ENCODE data around the gene MORC2.

Gene MORC2

DNA sequence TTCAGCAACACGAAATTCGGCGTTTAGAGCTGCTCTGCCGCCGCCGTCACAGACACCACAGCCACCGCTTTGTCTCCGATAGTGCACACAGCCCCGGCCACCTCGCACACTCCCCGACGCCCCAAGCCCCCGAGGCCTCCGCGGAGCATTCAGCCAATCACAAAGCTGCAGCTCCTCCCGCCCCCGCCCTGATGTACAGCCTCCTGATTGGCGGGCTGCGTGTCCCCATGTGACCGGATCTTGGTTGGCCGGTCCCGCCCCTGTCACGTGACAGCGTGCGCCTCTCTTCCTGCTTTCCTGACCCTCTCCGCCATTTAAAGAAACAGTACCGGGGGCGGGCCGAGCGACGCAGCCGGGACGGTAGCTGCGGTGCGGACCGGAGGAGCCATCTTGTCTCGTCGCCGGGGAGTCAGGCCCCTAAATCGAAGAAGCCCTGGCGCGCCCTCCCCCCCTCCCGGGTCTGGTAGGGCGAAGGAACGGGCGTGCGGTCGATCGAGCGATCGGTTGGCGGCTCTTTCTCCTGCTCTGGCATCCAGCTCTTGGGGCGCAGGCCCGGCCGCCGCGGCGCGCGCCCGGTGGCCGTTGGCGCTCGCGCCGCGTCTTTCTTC, 454 bp upstream of the MORC2 start, which contains the start of gene TUG1 (continued):
- TF ChIP-seq ZNF664 (tag by site-specific recombination; IDR thresholded peaks at IDR 0.05) (no peak), SP2 (tag by site-specific recombination; IDR thresholded peaks at IDR 0.05) (peak; percentile 97), ZNF529 (tag by site-specific recombination; IDR thresholded peaks at IDR 0.05; ENCODE audit: insufficient replicate concordance) (no peak), ZNF335 (tag by site-specific recombination; conservative IDR thresholded peaks at IDR 0.05) (peak; percentile 69), TCF7L2 (IDR thresholded peaks at IDR 0.05; ENCODE audit: borderline replicate concordance, low read depth, low read length) (no peak), ZNF473 (tag by site-specific recombination; IDR thresholded peaks at IDR 0.05) (no peak), ZBTB8A (tag by site-specific recombination; IDR thresholded peaks at IDR 0.05) (no peak), ZNF16 (tag by site-specific recombination; IDR thresholded peaks at IDR 0.05; ENCODE audit: low read depth) (no peak), SALL2 (tag by site-specific recombination; IDR thresholded peaks at IDR 0.05; ENCODE audit: borderline replicate concordance) (no peak), ZBTB7A (tag by site-specific recombination; IDR thresholded peaks at IDR 0.05; ENCODE audit: low read depth) (no peak), ZNF366 (tag by site-specific recombination; conservative IDR thresholded peaks at IDR 0.05) (peak; percentile 58), KLF9 (tag by site-specific recombination; IDR thresholded peaks at IDR 0.05; ENCODE audit: low read depth) (peak; percentile 75), ZNF658 (tag by site-specific recombination; IDR thresholded peaks at IDR 0.05) (no peak), ZNF654 (tag by site-specific recombination; IDR thresholded peaks at IDR 0.05; ENCODE audit: low read depth) (no peak), ZBTB48 (tag by site-specific recombination; IDR thresholded peaks at IDR 0.05) (no peak), ZNF24 (tag by site-specific recombination; IDR thresholded peaks at IDR 0.05) (0 out of 2 replicates have a peak, but pooled peaks have one; percentile 48), ZNF560 (tag by site-specific recombination; IDR thresholded peaks at IDR 0.05; ENCODE audit: borderline replicate concordance) (no peak), ZNF571 (tag by site-specific recombination; IDR thresholded peaks at IDR 0.05) (no peak), ZNF132 (tag by site-specific recombination; IDR thresholded peaks at IDR 0.05; ENCODE audit: borderline replicate concordance) (no peak), ZNF555 (tag by site-specific recombination; conservative IDR thresholded peaks at IDR 0.05) (no peak), ZNF155 (tag by site-specific recombination; IDR thresholded peaks at IDR 0.05) (no peak), ZNF707 (tag by site-specific recombination; IDR thresholded peaks at IDR 0.05) (no peak)
- TF ChIP-seq, protein P1, sequence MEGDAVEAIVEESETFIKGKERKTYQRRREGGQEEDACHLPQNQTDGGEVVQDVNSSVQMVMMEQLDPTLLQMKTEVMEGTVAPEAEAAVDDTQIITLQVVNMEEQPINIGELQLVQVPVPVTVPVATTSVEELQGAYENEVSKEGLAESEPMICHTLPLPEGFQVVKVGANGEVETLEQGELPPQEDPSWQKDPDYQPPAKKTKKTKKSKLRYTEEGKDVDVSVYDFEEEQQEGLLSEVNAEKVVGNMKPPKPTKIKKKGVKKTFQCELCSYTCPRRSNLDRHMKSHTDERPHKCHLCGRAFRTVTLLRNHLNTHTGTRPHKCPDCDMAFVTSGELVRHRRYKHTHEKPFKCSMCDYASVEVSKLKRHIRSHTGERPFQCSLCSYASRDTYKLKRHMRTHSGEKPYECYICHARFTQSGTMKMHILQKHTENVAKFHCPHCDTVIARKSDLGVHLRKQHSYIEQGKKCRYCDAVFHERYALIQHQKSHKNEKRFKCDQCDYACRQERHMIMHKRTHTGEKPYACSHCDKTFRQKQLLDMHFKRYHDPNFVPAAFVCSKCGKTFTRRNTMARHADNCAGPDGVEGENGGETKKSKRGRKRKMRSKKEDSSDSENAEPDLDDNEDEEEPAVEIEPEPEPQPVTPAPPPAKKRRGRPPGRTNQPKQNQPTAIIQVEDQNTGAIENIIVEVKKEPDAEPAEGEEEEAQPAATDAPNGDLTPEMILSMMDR (tag by site-specific recombination; IDR thresholded peaks at IDR 0.05): no peak
- TF ChIP-seq, protein P2, sequence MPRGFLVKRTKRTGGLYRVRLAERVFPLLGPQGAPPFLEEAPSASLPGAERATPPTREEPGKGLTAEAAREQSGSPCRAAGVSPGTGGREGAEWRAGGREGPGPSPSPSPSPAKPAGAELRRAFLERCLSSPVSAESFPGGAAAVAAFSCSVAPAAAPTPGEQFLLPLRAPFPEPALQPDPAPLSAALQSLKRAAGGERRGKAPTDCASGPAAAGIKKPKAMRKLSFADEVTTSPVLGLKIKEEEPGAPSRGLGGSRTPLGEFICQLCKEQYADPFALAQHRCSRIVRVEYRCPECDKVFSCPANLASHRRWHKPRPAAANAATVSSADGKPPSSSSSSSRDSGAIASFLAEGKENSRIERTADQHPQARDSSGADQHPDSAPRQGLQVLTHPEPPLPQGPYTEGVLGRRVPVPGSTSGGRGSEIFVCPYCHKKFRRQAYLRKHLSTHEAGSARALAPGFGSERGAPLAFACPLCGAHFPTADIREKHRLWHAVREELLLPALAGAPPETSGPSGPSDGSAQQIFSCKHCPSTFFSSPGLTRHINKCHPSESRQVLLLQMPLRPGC (tag by site-specific recombination; IDR thresholded peaks at IDR 0.05): peak; percentile 10; the same call in 1 of the 2 replicates
- TF ChIP-seq, protein P3, sequence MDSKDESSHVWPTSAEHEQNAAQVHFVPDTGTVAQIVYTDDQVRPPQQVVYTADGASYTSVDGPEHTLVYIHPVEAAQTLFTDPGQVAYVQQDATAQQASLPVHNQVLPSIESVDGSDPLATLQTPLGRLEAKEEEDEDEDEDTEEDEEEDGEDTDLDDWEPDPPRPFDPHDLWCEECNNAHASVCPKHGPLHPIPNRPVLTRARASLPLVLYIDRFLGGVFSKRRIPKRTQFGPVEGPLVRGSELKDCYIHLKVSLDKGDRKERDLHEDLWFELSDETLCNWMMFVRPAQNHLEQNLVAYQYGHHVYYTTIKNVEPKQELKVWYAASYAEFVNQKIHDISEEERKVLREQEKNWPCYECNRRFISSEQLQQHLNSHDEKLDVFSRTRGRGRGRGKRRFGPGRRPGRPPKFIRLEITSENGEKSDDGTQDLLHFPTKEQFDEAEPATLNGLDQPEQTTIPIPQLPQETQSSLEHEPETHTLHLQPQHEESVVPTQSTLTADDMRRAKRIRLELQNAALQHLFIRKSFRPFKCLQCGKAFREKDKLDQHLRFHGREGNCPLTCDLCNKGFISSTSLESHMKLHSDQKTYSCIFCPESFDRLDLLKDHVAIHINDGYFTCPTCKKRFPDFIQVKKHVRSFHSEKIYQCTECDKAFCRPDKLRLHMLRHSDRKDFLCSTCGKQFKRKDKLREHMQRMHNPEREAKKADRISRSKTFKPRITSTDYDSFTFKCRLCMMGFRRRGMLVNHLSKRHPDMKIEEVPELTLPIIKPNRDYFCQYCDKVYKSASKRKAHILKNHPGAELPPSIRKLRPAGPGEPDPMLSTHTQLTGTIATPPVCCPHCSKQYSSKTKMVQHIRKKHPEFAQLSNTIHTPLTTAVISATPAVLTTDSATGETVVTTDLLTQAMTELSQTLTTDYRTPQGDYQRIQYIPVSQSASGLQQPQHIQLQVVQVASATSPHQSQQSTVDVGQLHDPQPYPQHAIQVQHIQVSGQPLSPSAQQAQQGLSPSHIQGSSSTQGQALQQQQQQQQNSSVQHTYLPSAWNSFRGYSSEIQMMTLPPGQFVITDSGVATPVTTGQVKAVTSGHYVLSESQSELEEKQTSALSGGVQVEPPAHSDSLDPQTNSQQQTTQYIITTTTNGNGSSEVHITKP (tag by site-specific recombination; IDR thresholded peaks at IDR 0.05): no peak
- TF ChIP-seq, protein P4, sequence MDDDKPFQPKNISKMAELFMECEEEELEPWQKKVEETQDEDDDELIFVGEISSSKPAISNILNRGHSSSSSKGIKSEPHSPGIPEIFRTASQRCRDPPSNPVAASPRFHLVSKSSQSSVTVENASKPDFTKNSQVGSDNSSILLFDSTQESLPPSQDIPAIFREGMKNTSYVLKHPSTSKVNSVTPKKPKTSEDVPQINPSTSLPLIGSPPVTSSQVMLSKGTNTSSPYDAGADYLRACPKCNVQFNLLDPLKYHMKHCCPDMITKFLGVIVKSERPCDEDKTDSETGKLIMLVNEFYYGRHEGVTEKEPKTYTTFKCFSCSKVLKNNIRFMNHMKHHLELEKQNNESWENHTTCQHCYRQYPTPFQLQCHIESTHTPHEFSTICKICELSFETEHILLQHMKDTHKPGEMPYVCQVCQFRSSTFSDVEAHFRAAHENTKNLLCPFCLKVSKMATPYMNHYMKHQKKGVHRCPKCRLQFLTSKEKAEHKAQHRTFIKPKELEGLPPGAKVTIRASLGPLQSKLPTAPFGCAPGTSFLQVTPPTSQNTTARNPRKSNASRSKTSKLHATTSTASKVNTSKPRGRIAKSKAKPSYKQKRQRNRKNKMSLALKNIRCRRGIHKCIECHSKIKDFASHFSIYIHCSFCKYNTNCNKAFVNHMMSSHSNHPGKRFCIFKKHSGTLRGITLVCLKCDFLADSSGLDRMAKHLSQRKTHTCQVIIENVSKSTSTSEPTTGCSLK (tag by site-specific recombination; IDR thresholded peaks at IDR 0.05): no peak
- TF ChIP-seq, protein P5, sequence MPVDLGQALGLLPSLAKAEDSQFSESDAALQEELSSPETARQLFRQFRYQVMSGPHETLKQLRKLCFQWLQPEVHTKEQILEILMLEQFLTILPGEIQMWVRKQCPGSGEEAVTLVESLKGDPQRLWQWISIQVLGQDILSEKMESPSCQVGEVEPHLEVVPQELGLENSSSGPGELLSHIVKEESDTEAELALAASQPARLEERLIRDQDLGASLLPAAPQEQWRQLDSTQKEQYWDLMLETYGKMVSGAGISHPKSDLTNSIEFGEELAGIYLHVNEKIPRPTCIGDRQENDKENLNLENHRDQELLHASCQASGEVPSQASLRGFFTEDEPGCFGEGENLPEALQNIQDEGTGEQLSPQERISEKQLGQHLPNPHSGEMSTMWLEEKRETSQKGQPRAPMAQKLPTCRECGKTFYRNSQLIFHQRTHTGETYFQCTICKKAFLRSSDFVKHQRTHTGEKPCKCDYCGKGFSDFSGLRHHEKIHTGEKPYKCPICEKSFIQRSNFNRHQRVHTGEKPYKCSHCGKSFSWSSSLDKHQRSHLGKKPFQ (tag by site-specific recombination; IDR thresholded peaks at IDR 0.05): no peak
- TF ChIP-seq, protein P6, sequence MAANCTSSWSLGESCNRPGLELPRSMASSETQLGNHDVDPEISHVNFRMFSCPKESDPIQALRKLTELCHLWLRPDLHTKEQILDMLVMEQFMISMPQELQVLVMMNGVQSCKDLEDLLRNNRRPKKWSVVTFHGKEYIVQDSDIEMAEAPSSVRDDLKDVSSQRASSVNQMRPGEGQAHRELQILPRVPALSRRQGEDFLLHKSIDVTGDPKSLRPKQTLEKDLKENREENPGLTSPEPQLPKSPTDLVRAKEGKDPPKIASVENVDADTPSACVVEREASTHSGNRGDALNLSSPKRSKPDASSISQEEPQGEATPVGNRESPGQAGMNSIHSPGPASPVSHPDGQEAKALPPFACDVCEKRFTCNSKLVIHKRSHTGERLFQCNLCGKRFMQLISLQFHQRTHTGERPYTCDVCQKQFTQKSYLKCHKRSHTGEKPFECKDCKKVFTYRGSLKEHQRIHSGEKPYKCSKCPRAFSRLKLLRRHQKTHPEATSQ (tag by site-specific recombination; IDR thresholded peaks at IDR 0.05): no peak
